Measurements from ENCODE around the gene OAF. TPM values are rescaled to one million over a fixed set of nuclear protein-coding genes. Genes with fewer than 3 reads are reported as not detected.

OAF gene
- total RNA-seq, 1 donor from 2014 or later: 56.7 TPM

DNA sequence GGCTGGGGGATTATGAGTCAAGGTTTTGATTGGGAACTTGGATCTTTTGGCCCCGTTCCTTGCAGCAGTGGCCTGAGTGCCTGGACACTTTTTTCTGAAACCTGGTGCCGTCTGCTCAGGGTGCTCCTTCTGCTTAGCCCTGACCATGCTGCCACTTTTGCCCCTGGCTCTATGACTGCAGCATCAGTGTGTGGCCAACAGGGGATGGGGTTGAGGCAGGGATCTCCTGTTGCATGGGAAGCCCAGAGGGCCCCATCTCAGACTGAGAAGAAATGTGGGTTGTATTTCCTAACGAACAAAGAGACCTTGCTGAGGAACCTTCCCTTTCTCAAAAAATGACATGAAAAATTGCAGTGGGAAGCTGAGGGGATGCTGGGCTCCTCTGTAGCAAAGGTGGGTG, 47.8 kb downstream of the OAF start:
- Histone ChIP-seq H3K9me3 (no peaks in the 10 kb centered on the region), H3K27me3 (no peaks in the 10 kb centered on the region), H3K4me3 (no peak overlapping the region), H3K4me1 (peaks cover 6% of the 10 kb centered on the region), H3K36me3 (no peaks in the 10 kb centered on the region), H3K27ac (no peak overlapping the region)
- intact Hi-C loops (cut with DNase I): no loop called here
- DNase-seq (ENCODE audit: extremely low spot score in 2 of 2): no peak
- TF ChIP-seq POLR2AphosphoS5 (IDR thresholded peaks at IDR 0.05; ENCODE audit: insufficient read depth in 1 of 2, low read depth in 1 of 2) (no peak), POLR2A (IDR thresholded peaks at IDR 0.05) (no peak)
- TF ChIP-seq, protein P1, sequence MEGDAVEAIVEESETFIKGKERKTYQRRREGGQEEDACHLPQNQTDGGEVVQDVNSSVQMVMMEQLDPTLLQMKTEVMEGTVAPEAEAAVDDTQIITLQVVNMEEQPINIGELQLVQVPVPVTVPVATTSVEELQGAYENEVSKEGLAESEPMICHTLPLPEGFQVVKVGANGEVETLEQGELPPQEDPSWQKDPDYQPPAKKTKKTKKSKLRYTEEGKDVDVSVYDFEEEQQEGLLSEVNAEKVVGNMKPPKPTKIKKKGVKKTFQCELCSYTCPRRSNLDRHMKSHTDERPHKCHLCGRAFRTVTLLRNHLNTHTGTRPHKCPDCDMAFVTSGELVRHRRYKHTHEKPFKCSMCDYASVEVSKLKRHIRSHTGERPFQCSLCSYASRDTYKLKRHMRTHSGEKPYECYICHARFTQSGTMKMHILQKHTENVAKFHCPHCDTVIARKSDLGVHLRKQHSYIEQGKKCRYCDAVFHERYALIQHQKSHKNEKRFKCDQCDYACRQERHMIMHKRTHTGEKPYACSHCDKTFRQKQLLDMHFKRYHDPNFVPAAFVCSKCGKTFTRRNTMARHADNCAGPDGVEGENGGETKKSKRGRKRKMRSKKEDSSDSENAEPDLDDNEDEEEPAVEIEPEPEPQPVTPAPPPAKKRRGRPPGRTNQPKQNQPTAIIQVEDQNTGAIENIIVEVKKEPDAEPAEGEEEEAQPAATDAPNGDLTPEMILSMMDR (IDR thresholded peaks at IDR 0.05): no peak

DNA sequence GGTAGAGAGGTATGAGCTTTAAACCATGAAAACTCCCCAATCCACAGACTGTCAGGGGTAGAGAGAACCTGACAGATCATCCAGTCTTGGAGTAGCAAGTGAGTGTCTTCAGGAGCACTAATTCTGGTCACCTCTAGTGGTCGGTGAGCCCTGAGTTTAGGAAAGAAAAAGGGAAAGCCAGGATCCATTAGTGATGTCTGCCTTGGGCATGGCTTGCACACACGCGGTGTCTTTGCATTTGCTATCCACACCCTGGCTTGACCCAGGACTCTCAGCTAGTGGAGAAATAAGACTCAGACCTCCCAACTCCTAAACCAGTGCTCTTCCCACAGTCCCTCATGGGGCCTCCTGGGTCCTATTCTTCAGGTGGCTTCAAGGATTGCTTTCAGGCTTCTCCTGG, 48.4 kb downstream of the OAF start:
- H3K4me1 ChIP-seq: peaks cover 6% of the 10 kb centered on the region
- intact Hi-C loops (cut with DNase I): no loop called here
- no peaks in the 10 kb centered on the region for H3K36me3 ChIP-seq
- no peak for DNase-seq (ENCODE audit: extremely low spot score in 2 of 2)
- H3K9me3 ChIP-seq: no peaks in the 10 kb centered on the region
- no peaks in the 10 kb centered on the region for H3K27me3 ChIP-seq
- TF ChIP-seq, protein P1 (IDR thresholded peaks at IDR 0.05): no peak
- H3K27ac ChIP-seq: no peak overlapping the region
- no peak overlapping the region for H3K4me3 ChIP-seq

DNA sequence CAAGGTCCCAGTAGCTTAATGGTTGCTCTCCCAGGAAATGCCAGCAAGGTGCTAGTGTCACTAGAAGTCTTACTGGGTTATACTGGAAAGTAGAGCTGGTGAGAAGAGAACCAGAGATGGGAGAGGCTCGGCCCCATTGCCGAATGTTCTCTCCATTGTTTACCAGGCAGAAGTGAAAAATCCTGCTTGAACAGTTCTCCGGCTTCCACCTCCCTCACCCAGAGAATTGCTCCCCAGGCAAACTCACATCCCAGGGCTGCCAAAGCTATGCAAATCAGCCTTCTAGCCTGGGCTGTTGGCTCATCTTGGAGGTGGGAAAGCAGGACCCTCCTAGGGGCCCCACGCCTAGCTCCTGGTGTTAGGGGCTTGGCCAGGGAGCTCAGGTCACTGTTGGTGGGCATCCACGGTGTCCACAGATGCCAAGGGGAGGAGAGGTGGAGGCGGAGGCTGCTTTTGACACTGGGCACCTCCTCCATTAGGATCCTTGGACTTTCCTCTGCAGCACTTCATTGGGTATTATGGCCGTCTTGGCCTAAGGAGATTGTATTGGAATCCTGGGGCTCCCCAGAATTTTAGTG, 49.2 kb downstream of the OAF start:
- Histone ChIP-seq H3K36me3 (no peaks in the 10 kb centered on the region), H3K4me1 (peaks cover 6% of the 10 kb centered on the region), H3K27me3 (no peaks in the 10 kb centered on the region), H3K4me3 (no peak overlapping the region), H3K27ac (no peak overlapping the region), H3K9me3 (no peaks in the 10 kb centered on the region)
- TF ChIP-seq, protein P1 (IDR thresholded peaks at IDR 0.05): no peak
- TF ChIP-seq POLR2A (IDR thresholded peaks at IDR 0.05): no peak
- TF ChIP-seq POLR2AphosphoS5 (IDR thresholded peaks at IDR 0.05; ENCODE audit: insufficient read depth in 1 of 2, low read depth in 1 of 2): no peak
- intact Hi-C loops (cut with DNase I): no loop called here
- DNase-seq (ENCODE audit: extremely low spot score in 2 of 2): no peak

DNA sequence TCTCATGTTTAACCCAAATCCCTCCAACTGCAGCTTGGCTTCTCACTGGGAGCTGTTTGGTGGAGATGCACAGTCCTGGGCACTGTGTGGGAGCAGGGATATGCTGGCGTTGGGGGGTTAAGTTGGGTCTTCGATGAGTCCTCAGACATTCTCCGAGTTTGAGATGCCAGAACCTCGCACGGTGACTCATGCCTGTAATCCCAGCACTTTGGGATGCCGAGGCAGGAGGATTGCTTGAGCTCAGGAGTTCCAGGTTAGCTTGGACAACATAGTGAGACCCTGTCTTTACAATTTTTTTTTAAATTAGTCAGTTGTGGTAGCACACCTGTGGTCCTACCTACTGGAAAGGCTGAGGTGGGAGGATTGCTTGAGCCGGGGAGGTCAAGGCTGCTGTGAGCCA, 49.8 kb downstream of the OAF start:
- Histone ChIP-seq H3K4me1 (peaks cover 6% of the 10 kb centered on the region), H3K27me3 (no peaks in the 10 kb centered on the region), H3K9me3 (no peaks in the 10 kb centered on the region), H3K27ac (no peak overlapping the region), H3K36me3 (no peaks in the 10 kb centered on the region), H3K4me3 (no peak overlapping the region)
- TF ChIP-seq, protein P1 (IDR thresholded peaks at IDR 0.05): no peak
- no peak for TF ChIP-seq POLR2AphosphoS5 (IDR thresholded peaks at IDR 0.05; ENCODE audit: insufficient read depth in 1 of 2, low read depth in 1 of 2)
- TF ChIP-seq POLR2A (IDR thresholded peaks at IDR 0.05): no peak
- intact Hi-C loops (cut with DNase I): no loop called here
- no peak for DNase-seq (ENCODE audit: extremely low spot score in 2 of 2)

DNA sequence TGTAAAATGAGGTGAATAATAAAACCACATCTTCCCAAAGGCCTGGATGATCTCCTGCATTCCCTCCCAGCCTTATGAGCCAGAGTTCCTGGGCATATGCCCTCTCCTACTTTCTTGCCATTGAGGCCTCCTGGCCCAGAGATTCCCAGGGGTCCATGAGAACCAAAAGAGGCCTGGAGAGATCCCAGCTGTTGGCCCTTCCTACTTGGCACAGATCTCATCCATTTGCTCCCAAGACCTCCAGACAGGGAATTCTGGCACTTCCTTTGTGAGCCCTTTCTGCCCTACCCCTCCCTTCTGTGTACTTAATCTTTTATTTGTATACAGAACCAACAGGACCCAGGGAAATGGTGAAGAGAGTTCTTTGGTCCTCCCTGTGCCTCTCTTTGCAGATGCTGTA, 50.5 kb downstream of the OAF start:
- no peak overlapping the region for H3K4me3 ChIP-seq
- no peaks in the 10 kb centered on the region for H3K36me3 ChIP-seq
- TF ChIP-seq, protein P1 (IDR thresholded peaks at IDR 0.05): no peak
- TF ChIP-seq POLR2A (IDR thresholded peaks at IDR 0.05): no peak
- TF ChIP-seq POLR2AphosphoS5 (IDR thresholded peaks at IDR 0.05; ENCODE audit: insufficient read depth in 1 of 2, low read depth in 1 of 2): no peak
- no peaks in the 10 kb centered on the region for H3K9me3 ChIP-seq
- DNase-seq (ENCODE audit: extremely low spot score in 2 of 2): no peak
- intact Hi-C loops (cut with DNase I): no loop called here
- peaks cover 6% of the 10 kb centered on the region for H3K4me1 ChIP-seq
- no peak overlapping the region for H3K27ac ChIP-seq
- no peaks in the 10 kb centered on the region for H3K27me3 ChIP-seq
